Fibroblast of lung (primary cell): ENCODE measurements around the gene TRMT61A. TPM values are rescaled to one million over a fixed set of nuclear protein-coding genes. Genes with fewer than 3 reads are reported as not detected.

Source experiments
- DNase-seq, 2 donors: peaks; one replicate each; pipeline versions ENCODE4 v3.0.0 to v3.0.0-alpha.2; 2010; ENCODE audit warnings: low read depth in 2 of 2
- H2AFZ ChIP-seq: 2 replicates; pipeline ENCODE4 v1.5.1; 2012; ENCODE audit warnings: low read length, control low read depth, inconsistent platforms
- H3K27ac ChIP-seq: 2 replicates; pipeline ENCODE4 v1.5.1; 2011; ENCODE audit warnings: low read length, control low read depth; ENCODE audit not compliant: insufficient read depth
- H3K27me3 ChIP-seq: 2 replicates; pipeline ENCODE4 v1.5.1; 2011; ENCODE audit warnings: mild to moderate bottlenecking, low read length; ENCODE audit not compliant: control insufficient read depth, insufficient read depth
- H3K36me3 ChIP-seq: 2 replicates; pipeline ENCODE4 v1.5.1; 2011; ENCODE audit warnings: low read length; ENCODE audit not compliant: control insufficient read depth, insufficient read depth
- H3K4me1 ChIP-seq: 2 replicates; pipeline ENCODE4 v1.5.1; 2011; ENCODE audit warnings: low read length; ENCODE audit not compliant: control insufficient read depth, insufficient read depth; ENCODE audit errors: extremely low read depth
- H3K4me2 ChIP-seq: 2 replicates; pipeline ENCODE4 v1.5.1; 2011; ENCODE audit warnings: low read length, control low read depth; ENCODE audit not compliant: insufficient read depth; ENCODE audit errors: extremely low read depth
- H3K4me3 ChIP-seq, 4 experiments: fragments of 200-600 bp in 1 of 4; sonication (generic) in 1 of 4; replicated peaks in 1 of 4; 2 replicates each; pipeline ENCODE4 v1.5.1; 2011 to 2016; ENCODE audit warnings: low read length in 4 of 4, low read depth in 3 of 4, mild to moderate bottlenecking in 3 of 4, control low read depth in 2 of 4, inconsistent platforms in 1 of 4, mixed read lengths in 1 of 4; ENCODE audit not compliant: insufficient read depth in 1 of 4; ENCODE audit errors: control extremely low read depth in 1 of 4
- H3K79me2 ChIP-seq: 2 replicates; pipeline ENCODE4 v1.5.1; 2012; ENCODE audit warnings: mild to moderate bottlenecking, low read length, inconsistent platforms; ENCODE audit not compliant: control insufficient read depth, insufficient read depth
- H3K9ac ChIP-seq: 2 replicates; pipeline ENCODE4 v1.5.1; 2011; ENCODE audit warnings: mild to moderate bottlenecking, low read length, control low read depth; ENCODE audit not compliant: insufficient read depth
- H3K9me3 ChIP-seq: 2 replicates; pipeline ENCODE4 v1.5.1; 2012; ENCODE audit warnings: low read depth, low read length; ENCODE audit not compliant: control insufficient read depth, insufficient read depth
- H4K20me1 ChIP-seq: 2 replicates; pipeline ENCODE4 v1.5.1; 2011; ENCODE audit warnings: low read length; ENCODE audit not compliant: control insufficient read depth, insufficient read depth; ENCODE audit errors: extremely low read depth
- EZH2 ChIP-seq: IDR thresholded peaks from 2 replicates; pipeline ENCODE4 v1.5.1; 2012; ENCODE audit warnings: low read length, control low read depth, mild to moderate bottlenecking; ENCODE audit errors: missing control alignments
- polyA plus RNA-seq, 2 donors: library from polyadenylated mRNA; depleted of rRNA in 1 of 2; stranded (reverse) in 1 of 2; unstranded in 1 of 2; fragments of >200 nt; gene quantifications; 2 replicates each; pipeline ENCODE4 v1.2.1, GENCODE V29; 2011 to 2012; ENCODE audit warnings: missing spikeins in 1 of 2
- total RNA-seq: library from RNA; depleted of rRNA; stranded (reverse); fragments of >200 nt; gene quantifications from 2 replicates; pipeline ENCODE4 v1.2.1, GENCODE V29; 2014
- TF ChIP-seq, protein P1 (sequence below), 2 donors: IDR thresholded peaks in 1 of 2; conservative IDR thresholded peaks in 1 of 2; 1 replicate in 1 of 2; 2 replicates in 1 of 2; pipeline ENCODE4 v1.5.1; 2011 to 2012; ENCODE audit warnings: low read length in 2 of 2, control low read depth in 1 of 2, inconsistent platforms in 1 of 2, low read depth in 1 of 2, mild to moderate bottlenecking in 1 of 2

TRMT61A gene
- total and polyA plus RNA-seq, 2 donors (not counting 1 experiment from before 2014, with no cell fraction given): 4.2 to 10.6 TPM

- H2AFZ ChIP-seq: no peak overlapping the region
- DNase-seq: no peak
- peaks cover 5% of the 10 kb centered on the region for H3K36me3 ChIP-seq
These were observed 4.4 kb downstream of the TRMT61A start for GRCh38 chr14:103533137-103533998.

DNA sequence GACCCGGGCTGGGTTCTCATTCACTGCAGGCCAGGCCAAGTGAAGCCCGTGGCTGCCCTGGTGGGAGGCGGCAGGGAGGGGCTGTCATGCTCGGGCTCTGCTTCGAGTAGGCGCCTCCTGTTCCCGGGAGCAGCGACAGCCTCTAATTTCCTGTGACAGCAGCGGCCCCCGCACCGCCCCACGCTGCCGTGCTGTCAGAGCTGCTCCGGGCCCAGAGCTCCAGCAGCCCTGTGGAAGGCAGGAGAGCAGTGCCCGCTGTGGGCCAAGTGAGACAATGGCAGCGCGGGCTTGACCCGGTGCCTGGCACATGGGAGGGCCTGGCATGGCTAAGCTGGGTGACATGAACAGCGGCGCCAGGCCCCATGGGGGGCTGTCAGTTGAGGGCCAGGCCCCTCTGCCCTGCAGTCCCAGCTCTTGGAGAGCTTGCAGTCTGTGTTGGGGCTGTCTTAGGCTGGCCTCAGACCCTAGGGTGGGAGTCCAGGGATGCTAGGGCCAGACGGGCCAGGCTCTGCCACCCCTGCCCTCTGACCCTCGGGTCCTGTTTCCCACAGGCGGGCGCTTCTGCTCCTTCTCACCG lies 5.1 kb downstream of the TRMT61A start:
- TF ChIP-seq EZH2: no peak
- TF ChIP-seq, protein P1, sequence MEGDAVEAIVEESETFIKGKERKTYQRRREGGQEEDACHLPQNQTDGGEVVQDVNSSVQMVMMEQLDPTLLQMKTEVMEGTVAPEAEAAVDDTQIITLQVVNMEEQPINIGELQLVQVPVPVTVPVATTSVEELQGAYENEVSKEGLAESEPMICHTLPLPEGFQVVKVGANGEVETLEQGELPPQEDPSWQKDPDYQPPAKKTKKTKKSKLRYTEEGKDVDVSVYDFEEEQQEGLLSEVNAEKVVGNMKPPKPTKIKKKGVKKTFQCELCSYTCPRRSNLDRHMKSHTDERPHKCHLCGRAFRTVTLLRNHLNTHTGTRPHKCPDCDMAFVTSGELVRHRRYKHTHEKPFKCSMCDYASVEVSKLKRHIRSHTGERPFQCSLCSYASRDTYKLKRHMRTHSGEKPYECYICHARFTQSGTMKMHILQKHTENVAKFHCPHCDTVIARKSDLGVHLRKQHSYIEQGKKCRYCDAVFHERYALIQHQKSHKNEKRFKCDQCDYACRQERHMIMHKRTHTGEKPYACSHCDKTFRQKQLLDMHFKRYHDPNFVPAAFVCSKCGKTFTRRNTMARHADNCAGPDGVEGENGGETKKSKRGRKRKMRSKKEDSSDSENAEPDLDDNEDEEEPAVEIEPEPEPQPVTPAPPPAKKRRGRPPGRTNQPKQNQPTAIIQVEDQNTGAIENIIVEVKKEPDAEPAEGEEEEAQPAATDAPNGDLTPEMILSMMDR (conservative IDR thresholded peaks at IDR 0.05 in 1 of 2, IDR thresholded peaks at IDR 0.05 in 1 of 2; ENCODE audit: low read depth in 1 of 2, low read length in 2 of 2): no peak
- H3K27ac ChIP-seq: no peak overlapping the region
- no peak overlapping the region for H2AFZ ChIP-seq
- H3K79me2 ChIP-seq: peaks cover 27% of the 10 kb centered on the region
- peaks cover 6% of the 10 kb centered on the region for H3K4me1 ChIP-seq
- H3K36me3 ChIP-seq: peaks cover 5% of the 10 kb centered on the region
- H3K9ac ChIP-seq: no peak overlapping the region
- H4K20me1 ChIP-seq: no peaks in the 10 kb centered on the region
- H3K4me2 ChIP-seq: no peak overlapping the region
- no peaks in the 10 kb centered on the region for H3K9me3 ChIP-seq
- no peak for DNase-seq
- no peaks in the 10 kb centered on the region for H3K27me3 ChIP-seq
- no peak overlapping the region for H3K4me3 ChIP-seq

More at GRCh38 chr14:103533137-103533998, 4.4 kb downstream of the TRMT61A start:
- H3K79me2 ChIP-seq: peaks cover 27% of the 10 kb centered on the region
- H3K27me3 ChIP-seq: no peaks in the 10 kb centered on the region
- no peak overlapping the region for H3K9ac ChIP-seq
- no peaks in the 10 kb centered on the region for H4K20me1 ChIP-seq
- peaks cover 7% of the 10 kb centered on the region for H3K4me1 ChIP-seq
- H3K9me3 ChIP-seq: no peaks in the 10 kb centered on the region
- no peak overlapping the region for H3K27ac ChIP-seq
- TF ChIP-seq, protein P1 (conservative IDR thresholded peaks at IDR 0.05 in 1 of 2, IDR thresholded peaks at IDR 0.05 in 1 of 2; ENCODE audit: low read depth in 1 of 2, low read length in 2 of 2): no peak
- no peak for TF ChIP-seq EZH2
- H3K4me2 ChIP-seq: no peak overlapping the region
- H3K4me3 ChIP-seq: no peak overlapping the region

GRCh38 chr14:103534576-103535061 lies 5.6 kb downstream of the TRMT61A start:
- Histone ChIP-seq H3K4me1 (peaks cover 9% of the 10 kb centered on the region), H3K4me3 (no peak overlapping the region), H3K9ac (no peak overlapping the region), H3K27me3 (no peaks in the 10 kb centered on the region), H3K4me2 (no peak overlapping the region), H3K9me3 (no peaks in the 10 kb centered on the region), H2AFZ (no peak overlapping the region), H4K20me1 (no peaks in the 10 kb centered on the region), H3K36me3 (peaks cover 5% of the 10 kb centered on the region), H3K27ac (no peak overlapping the region), H3K79me2 (peaks cover 21% of the 10 kb centered on the region)
- no peak for TF ChIP-seq EZH2
- TF ChIP-seq, protein P1 (conservative IDR thresholded peaks at IDR 0.05 in 1 of 2, IDR thresholded peaks at IDR 0.05 in 1 of 2; ENCODE audit: low read depth in 1 of 2, low read length in 2 of 2): no peak
- DNase-seq: no peak
